ENCODE results near the gene ZFC3H1.
A peak's percentile ranks its signal among the peaks of the same experiment; 100 is the strongest.
"Not testable (repeated sequence)": the region's sequence is repeated elsewhere in the genome, so short reads cannot be mapped to it uniquely, and the experiment has no call there.

Gene ZFC3H1, protein sequence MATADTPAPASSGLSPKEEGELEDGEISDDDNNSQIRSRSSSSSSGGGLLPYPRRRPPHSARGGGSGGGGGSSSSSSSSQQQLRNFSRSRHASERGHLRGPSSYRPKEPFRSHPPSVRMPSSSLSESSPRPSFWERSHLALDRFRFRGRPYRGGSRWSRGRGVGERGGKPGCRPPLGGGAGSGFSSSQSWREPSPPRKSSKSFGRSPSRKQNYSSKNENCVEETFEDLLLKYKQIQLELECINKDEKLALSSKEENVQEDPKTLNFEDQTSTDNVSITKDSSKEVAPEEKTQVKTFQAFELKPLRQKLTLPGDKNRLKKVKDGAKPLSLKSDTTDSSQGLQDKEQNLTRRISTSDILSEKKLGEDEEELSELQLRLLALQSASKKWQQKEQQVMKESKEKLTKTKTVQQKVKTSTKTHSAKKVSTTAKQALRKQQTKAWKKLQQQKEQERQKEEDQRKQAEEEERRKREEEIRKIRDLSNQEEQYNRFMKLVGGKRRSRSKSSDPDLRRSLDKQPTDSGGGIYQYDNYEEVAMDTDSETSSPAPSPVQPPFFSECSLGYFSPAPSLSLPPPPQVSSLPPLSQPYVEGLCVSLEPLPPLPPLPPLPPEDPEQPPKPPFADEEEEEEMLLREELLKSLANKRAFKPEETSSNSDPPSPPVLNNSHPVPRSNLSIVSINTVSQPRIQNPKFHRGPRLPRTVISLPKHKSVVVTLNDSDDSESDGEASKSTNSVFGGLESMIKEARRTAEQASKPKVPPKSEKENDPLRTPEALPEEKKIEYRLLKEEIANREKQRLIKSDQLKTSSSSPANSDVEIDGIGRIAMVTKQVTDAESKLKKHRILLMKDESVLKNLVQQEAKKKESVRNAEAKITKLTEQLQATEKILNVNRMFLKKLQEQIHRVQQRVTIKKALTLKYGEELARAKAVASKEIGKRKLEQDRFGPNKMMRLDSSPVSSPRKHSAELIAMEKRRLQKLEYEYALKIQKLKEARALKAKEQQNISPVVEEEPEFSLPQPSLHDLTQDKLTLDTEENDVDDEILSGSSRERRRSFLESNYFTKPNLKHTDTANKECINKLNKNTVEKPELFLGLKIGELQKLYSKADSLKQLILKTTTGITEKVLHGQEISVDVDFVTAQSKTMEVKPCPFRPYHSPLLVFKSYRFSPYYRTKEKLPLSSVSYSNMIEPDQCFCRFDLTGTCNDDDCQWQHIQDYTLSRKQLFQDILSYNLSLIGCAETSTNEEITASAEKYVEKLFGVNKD (N-terminal part only)

DNA sequence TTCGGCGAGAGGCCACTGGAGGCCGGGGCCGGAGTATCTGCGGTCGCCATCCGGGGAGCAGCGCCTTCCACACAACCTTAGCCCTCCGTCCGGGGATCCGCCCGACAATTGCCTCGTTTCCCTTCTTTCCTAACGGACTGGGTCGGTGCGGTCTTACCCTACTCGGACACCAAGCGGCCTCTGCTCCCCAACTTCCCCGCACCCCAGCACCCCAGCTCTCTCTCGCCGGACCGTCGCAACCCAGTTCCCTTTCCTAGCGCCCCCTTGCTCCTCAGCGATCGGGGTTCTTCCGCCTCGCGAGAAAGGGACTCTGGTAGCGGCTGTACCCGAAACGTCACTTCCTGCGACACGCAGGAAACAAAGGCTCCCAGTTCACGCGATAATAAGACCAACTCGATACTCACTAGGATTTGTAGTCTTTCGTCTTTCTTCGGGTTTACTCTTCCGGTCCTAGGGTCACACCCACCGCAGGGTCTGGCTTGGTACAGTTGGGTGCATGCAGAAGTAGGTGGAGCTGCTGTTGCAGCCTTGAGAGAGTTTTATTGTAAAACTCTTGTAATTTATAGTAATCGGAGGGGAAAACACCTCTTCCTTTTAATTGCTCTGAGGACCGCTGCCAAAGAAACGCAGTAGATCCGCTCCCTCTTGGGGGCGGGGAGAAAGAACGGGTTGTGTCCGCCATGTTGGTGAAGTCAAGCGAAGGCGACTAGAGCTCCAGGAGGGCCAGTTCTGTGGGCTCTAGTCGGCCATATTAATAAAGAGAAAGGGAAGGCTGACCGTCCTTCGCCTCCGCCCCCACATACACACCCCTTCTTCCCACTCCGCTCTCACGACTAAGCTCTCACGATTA lies at the start of gene ZFC3H1, which contains the start of gene THAP2:
Gene ZFC3H1 (minus strand): TSS at position 288 of the 850 bp plus-strand sequence. CDS start 238 bp downstream, at position 50.
Gene THAP2 (plus strand): TSS at position 741 of the 850 bp plus-strand sequence. CDS start 209 bp downstream, outside the sequence.
- DNase-seq (ENCODE audit: low read depth) = peak; percentile 79

GRCh38 chr12:71710276-71711125 lies 46.9 kb upstream of the ZFC3H1 start:
- DNase-seq (ENCODE audit: low read depth) = no peak

DNA sequence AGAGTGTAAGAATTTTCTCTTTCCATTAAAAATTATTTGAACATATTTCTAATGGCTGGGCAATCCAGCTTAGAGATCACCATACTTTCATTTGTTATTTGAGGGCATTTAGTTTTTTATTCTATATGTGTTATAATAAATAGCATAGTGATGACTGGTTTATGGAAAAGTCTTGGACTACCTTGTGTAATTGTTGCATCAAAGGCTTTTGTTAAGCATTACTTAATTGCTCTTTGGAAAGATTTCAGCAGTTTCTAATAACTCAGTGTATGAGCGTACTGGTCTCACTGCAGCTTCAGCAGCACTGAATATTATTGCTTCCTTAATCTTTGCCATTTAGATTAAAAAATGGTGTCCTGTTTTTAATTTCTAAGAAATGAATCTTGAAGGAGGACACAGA lies 45.0 kb upstream of the ZFC3H1 start:
- no peak for DNase-seq (ENCODE audit: low read depth)

DNA sequence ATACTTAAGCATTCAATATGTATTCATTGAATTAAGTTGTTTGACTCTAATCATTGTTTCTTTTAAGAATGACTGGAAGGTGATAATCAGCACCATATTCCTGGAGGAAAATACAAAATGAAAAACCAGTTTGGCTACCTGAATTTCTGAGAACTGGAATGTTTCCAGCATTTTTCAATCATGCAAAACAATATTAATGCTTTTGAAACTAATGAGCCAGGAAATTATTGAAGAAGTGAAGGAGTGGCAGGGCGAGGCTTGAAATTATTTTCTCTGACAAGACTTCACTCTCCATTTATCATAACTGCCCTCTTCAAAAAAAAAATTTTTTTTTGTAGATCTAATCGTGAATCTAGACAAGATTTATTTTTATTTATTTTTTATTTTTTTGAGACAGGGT lies 41.3 kb upstream of the ZFC3H1 start:
- no peak for DNase-seq (ENCODE audit: low read depth)

GRCh38 chr12:71703206-71703605 lies 39.6 kb upstream of the ZFC3H1 start:
- no peak for DNase-seq (ENCODE audit: low read depth)

DNA sequence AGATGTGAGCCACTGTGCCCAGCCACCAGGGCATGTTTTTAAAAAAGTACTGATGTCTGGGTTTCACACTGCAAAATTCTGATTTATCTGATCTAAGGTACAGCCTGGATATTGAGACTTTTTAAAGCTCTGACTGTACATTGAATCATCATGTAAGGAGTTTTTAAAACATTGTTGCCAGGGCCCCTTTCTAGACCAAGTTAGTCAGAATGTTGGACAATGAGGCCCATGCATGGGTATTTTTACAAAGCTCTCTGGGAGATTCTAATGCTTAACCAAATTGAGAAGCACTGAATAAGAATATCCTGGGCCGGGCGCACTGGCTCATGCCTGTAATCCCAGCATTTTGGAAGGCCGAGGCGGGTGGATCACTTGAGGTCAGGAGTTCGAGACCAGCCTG lies 38.9 kb upstream of the ZFC3H1 start:
- no peak for DNase-seq (ENCODE audit: low read depth)

- not testable (repeated sequence) for DNase-seq (ENCODE audit: low read depth)
These were observed 38.5 kb upstream of the ZFC3H1 start for GRCh38 chr12:71702181-71702580.

DNA sequence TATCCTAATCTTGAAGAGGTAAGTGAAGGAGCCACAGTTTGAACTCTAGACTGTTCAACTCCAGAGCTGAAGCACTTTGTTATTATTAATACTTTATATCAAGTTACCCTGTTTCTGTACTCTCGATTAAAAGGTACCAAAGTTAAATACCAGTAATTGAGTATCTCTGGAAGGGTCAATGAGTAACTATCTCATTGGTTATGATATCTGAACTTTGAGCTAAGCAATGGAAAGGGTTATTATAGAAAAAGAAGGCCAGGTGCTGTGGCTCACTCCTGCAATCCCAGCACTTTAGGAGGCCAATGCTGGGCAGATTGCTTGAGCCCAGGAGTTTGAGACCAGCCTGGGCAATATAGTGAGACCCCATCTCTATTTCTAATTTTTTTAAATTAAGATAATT lies 32.1 kb upstream of the ZFC3H1 start:
- DNase-seq (ENCODE audit: low read depth) = no peak

GRCh38 chr12:71694099-71694820 lies 30.6 kb upstream of the ZFC3H1 start:
- DNase-seq (ENCODE audit: low read depth) = no peak

- not testable (repeated sequence) for DNase-seq (ENCODE audit: low read depth)
These were observed 30.0 kb upstream of the ZFC3H1 start for GRCh38 chr12:71693651-71694050.

DNA sequence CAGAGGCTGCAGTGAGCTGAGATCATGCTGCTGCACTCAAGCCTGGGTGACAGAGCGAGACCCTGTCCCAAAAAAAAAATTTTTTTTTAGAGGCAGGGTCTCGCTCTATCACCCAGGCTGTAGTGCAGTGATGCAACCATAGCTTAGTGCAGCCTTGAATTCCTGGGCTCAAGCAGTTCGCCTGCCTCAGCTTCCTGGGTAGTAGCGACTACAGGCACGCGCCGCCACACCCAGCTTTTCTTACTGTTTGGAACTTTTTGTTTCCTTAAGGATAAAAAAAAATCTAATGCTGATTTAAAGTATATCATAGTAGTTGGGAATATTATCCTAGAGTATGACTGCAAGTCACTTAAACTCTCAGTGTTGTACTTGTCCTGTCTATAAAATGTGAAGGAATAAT lies 29.5 kb upstream of the ZFC3H1 start:
- no peak for DNase-seq (ENCODE audit: low read depth)

- DNase-seq (ENCODE audit: low read depth) = no peak
These were observed 28.0 kb upstream of the ZFC3H1 start for GRCh38 chr12:71691504-71692129.

- DNase-seq (ENCODE audit: low read depth) = no peak
These were observed 25.4 kb upstream of the ZFC3H1 start for GRCh38 chr12:71688961-71689570.

DNA sequence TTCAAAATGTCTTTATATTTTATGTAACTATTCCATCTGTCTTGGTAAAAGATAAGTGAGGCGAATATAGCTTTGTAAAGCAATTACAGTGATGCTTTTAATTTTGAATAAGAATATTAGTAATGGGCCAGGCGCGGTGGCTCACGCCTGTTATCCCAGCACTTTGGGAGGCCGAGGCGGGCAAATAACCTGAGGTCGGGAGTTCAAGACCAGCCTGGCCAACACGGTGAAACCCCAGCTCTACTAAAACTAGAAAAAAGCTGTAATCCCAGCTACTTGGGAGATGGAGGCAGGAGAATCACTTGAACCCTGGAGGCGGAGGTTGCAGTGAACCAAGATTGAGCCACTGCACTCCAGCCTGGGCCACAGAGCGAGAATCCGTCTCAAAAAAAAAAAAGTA lies 23.5 kb upstream of the ZFC3H1 start:
- DNase-seq (ENCODE audit: low read depth) = not testable (repeated sequence)

- DNase-seq (ENCODE audit: low read depth) = no peak
These were observed 23.0 kb upstream of the ZFC3H1 start for GRCh38 chr12:71686658-71687025.

GRCh38 chr12:71685914-71686657 lies 22.4 kb upstream of the ZFC3H1 start, which contains the start of gene TMEM19:
Gene TMEM19, plus strand, starts transcription at chr12:71686082. Its CDS starts 599 bp downstream, at chr12:71686681.
- peak; percentile 78 for DNase-seq (ENCODE audit: low read depth)

GRCh38 chr12:71685312-71685906 lies 21.8 kb upstream of the ZFC3H1 start:
- no peak for DNase-seq (ENCODE audit: low read depth)

All from activated T-cell treated with anti-CD3 and anti-CD28 coated beads for 48 hours (primary cell).